ENCODE data around the gene MMP23B.

MMP23B gene

GRCh38 chr1:1602968-1603506 is 28.9 kb upstream of the MMP23B start:
- no peak for DNase-seq

DNA sequence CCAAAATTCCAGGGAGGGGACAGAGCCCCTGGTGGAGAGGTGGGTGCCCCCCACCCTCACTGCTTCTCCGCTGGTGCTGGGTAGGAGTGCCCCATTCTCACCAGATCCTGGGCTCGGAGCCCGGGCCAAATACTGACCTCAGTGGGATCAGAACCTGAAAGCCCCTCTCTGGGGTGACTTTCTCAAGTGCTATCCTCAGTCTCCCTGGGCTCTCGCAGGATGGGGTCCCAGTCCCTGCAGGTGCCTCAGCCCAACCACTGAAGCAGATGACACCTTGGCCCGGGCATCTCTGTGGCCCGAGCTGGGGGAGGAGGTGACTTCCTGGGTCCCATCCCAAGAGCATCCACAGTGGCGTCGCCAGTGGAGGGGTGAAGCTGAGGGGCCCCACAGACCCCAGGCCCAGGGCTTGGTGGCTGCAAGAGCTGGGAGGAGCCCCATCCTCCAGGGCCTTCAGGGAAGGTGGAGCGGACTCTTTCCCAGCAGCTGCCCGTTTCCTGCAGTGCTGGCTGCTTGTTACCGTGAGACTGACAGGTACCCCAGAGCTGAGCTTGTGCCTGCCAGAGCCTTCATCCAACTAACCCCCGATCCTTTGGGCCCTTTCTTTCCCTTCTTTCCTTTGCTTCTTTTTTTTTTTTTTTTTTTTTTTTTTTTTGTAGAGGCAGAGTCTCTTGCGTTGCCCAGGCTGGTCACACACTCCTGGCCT is 28.2 kb upstream of the MMP23B start:
- DNase-seq = no peak

DNA sequence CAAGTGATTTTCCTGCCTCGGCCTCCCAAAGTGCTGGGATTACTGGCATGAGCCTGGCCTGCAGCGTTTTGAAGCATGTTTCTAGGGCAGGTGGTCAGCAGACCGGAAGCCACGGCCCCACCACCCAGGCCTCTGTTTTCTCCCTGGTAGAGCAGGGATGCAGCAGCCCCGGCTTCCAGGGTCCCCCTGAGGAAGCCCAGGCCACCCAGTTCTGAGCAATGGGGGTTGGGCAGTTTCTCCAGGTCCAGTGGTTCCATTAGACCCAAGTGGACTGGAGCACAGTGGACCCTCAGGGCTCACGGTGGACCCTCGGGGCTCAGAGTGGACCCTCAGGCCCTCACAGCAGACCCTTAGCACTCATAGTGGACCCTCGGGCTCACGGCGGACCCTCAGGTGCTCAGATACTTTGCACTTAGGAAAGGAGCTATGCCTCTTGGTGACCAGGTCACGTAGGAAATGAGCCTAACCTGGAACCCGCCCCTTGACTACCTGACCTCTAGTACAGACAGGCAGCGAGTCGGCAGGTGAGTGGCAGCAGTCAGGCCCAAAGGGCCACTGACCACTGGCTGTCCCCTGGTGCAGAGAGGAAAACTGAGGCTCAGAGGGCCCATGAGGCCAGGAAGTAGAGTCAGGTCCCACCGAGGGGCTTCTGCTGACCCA is 27.5 kb upstream of the MMP23B start:
- DNase-seq = no peak

DNA sequence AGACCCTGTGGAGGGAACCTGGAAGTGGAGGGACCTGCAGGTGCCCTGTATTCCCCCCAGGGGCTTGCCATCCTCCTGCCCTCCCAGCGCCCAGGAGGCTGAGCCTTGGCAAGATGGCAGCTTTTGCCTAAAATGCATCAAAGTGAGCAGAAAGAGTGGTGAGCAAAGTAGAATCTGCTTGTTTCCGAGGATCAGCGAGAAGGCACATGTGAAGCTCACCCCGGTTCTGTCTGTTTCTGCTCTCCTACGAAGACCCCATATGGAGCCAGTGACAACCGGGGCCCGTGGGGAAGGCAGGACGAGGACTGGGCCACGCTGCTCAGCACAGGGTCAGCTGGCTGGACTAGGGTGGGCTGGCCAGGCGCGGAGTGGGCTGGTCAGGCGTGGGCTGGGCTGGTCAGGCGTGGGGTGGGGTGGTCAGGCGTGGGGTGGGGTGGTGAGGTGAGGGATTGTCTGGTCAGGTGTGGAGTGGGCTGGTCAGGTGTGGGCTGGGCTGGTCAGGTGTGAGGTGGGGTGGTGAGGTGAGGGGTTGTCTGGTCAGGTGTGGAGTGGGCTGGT is 26.9 kb upstream of the MMP23B start:
- DNase-seq = no peak

- no peak for DNase-seq
Observed at GRCh38 chr1:1605724-1606123, 26.2 kb upstream of the MMP23B start.

DNA sequence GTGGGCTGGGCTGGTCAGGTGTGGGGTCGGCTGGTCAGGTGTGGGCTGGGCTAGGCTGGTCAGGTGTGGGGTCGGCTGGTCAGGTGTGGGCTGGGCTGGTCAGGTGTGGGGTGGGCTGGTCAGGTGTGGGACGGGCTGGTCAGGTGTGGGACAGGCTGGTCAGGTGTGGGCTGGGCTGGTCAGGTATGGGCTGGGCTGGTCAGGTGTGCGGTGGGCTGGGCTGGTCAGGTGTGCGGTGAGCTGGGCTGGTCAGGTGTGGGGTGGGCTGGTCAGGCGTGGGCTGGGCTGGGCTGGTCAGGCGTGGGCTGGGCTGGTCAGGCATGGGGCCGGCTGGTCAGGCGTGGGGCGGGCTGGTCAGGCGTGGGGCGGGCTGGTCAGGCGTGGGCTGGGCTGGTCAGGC is 25.7 kb upstream of the MMP23B start:
- no peak for DNase-seq

- no peak for DNase-seq
Observed at GRCh38 chr1:1609822-1610485, 22.0 kb upstream of the MMP23B start.

GRCh38 chr1:1610796-1611195 is 21.2 kb upstream of the MMP23B start:
- no peak for DNase-seq

- no peak for DNase-seq
Observed at GRCh38 chr1:1612104-1612400, 19.9 kb upstream of the MMP23B start.

- no peak for DNase-seq
Observed at GRCh38 chr1:1613509-1614082, 18.4 kb upstream of the MMP23B start.

- peak; percentile 26 for DNase-seq
Observed at GRCh38 chr1:1614204-1614953, 17.6 kb upstream of the MMP23B start.

- DNase-seq = no peak
Observed at GRCh38 chr1:1614954-1615255, 17.1 kb upstream of the MMP23B start.

DNA sequence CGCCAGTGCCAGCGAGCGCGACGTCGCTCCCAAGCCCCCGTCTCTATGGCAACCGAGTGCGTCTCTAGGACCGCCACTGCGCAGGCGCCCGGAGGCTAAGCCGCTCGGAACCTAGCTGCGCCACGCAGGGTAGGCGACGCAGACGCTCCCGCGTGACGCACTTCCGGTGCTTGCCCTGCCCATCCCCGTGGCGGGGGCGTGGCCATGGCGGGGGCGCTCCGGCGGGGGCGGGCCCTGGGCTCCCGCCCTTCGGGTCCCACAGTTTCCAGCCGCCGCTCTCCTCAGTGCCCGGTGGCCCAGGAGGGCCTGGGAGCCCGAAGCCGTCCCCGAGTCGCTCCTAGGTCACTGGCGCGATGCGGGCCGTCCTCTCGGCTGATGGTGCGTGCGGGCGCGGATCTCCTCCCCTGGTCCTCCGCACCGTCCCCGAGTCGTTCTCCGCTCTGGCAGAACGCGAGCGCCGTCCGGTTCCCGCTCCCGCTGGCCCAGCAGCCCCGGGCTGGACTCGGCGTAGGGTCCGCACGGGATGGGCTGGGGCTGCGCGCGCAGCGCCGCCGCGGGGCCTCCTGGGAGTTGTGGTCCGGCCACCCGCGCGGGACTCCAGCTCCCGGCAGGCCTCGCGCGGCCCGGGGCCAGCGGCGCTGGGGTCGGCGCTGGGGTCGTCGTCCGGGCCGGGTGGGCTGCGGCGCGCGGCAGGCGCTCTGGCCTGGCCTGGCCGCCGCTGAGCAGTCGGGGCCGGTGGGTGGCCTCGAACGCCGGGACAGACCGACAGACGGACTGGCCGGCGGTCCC is 16.5 kb upstream of the MMP23B start, which contains the start of gene MIB2:
MIB2 (plus strand) TSS at position 245 of the 789 bp plus-strand sequence. CDS start 7,953 bp downstream, outside the sequence.
- peak; percentile 89 for DNase-seq

DNA sequence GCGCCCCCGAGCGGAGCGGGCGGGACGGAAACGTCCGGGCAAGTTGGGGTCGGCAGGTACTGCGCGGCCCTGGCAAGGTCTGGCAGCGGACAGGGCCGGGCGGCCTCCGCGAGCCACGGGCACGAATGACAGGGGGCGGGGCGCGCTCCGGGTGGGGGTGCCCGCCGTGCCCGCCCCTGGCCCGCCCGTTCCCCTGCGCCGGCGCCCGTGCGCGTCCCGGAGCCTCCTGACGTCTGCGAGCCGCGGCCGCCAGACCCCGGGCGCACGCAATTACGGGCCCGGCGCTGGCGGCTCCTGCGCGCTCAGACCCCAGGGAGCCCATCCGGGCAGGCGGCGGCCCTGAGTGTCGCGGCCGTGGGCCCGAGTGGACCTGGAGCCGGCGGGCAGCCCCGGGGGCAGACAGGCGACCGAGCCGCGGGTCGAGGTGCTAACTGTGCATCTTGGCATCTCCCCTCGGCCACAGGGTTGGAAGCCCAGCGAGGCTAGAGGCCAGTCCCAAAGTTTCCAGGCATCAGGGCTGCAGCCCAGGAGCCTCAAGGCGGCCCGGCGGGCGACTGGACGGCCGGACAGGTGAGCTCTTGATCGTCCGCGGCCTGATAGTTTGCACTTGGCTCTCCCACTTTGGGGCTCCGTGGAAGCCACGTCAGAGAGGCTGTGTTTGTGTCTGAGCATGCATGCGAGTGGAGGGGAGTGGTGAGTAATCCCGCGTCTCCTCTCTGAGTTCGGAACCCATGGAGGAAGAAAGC is 15.8 kb upstream of the MMP23B start:
- peak; percentile 33 for DNase-seq

DNA sequence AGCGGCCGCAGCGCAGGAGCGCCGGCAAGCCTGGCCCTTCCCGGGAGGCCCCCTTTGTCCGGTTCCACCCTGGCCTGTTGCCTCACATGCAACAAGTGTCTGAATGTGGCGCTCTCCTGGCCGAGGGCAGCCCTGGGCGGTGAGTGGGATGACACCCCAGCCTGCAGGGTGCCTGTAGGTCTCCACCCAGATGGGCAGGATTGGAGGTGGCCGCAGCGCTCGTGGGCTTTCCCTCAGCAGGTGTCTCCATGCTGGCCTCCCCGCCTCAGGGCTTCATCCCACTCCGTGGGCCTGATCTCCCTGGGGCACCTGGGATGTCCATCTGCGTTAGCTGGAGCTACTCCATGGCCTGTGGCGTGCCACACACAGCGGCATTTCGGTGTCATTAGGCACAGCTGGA is 15.1 kb upstream of the MMP23B start:
- DNase-seq = no peak

DNA sequence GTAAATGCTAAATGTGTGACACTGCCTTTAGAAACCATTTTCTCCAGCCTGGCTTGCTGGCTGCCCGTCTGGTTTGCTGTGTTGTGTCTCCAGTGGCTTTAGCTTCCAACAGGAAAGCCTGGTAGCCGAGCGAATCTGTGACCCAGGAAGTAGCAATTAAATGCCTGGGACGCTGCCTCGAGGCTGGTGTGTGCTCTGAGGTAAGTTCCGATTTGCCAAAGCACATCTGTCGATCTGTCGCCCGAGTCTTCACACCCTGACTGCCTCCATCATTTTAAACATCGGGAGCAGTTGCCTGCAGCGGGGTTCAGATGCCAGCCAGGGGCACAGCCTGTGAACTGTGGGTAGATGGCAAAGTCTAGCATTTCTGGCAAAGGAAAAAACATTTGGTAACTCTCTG is 14.5 kb upstream of the MMP23B start:
- no peak for DNase-seq

DNA sequence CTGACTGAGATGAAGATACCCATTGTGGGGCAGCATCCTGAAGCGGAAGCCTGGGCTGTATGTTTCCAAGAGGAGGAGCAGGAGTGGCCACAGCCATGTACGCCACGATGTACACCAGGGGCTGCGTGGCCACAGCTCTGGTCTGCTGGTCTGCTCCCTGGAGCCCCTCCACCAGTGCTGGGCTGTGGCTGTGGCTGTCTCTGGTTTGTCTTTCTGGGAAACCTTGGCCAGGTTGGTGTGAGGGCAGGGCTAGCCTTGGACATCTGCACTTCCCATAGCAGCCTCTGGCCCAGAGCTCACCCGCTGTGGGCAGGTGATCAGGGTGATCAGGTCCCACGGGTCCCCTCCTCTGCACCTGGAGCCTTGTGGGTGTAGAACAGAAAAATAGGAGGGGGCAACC is 14.0 kb upstream of the MMP23B start:
- no peak for DNase-seq

DNA sequence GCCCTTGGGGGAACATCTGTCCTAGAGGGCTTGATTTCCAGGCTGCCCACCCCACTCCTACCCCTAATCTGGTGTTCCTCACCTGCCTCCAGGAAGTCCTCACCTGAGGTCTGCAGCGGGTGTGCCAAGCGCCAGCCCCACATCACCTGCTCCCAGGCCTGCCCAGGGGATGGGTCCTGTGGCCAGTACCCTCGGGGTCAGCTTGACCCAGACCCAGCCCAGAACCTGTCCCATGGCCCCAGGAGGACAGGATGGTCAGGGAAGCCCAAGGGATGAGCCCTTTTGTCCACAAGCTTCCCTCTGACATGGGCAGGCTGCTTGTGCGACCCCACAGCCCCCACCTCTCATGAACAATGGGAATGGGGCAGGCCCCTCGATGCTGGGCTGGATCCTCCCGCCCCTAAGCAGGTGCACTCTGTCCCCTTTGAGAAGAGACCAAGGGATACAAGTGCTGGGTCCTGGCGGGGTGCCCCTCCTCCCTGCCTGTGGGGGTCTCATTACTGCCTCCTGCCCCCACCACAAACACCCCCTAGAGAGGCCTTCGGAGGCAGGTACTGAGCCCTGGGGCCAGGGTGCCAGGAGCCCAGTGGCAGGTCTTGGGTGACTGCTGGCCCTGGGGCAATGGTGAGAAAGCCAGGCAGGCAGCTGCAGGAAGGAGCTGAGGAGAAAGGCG is 13.4 kb upstream of the MMP23B start:
- no peak for DNase-seq

DNA sequence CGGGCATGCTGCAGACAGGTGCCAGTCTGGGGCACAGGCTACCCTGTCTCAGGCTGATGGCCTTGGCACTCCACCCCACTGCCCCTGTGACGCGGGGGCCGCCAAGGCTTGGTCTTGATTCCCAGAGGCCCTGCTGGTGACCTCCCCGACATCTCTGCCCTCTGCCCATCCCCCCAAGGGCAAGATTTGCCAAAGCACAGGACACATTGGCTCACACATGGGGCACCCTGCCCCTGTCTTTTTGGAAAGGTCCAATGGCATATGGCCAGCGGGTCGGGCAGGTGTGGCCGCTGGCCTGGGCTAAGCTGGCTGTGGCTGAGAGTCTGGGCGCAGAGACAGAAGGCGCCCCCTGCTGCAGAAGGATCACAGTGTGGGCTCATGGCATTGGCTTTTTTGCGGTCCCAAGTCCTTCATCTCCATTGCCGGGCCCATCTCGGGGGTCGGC is 12.0 kb upstream of the MMP23B start:
- DNase-seq = no peak

- no peak for DNase-seq
Observed at GRCh38 chr1:1620433-1621139, 11.4 kb upstream of the MMP23B start.
